Posterior cingulate gyrus (tissue), 11 donors: ENCODE results near the gene VPS35L.
A peak's percentile ranks its signal among the peaks of the same experiment; 100 is the strongest.
"Not testable (repeated sequence)": the region's sequence is repeated elsewhere in the genome, so short reads cannot be mapped to it uniquely, and the experiment has no call there.

ENCODE experiments used
- DNase-seq, 10 donors: peaks; one replicate each; pipeline versions ENCODE4 v3.0.0 to v3.0.0-alpha.2; 2020 to 2021; ENCODE audit warnings: mixed read lengths in 3 of 10
- intact Hi-C: fragments of 100-400 bp; cut with DNase I; formaldehyde crosslinking; loops from one replicate; pipeline ENCODE4 v1.15.1; 2023

Gene VPS35L

DNA sequence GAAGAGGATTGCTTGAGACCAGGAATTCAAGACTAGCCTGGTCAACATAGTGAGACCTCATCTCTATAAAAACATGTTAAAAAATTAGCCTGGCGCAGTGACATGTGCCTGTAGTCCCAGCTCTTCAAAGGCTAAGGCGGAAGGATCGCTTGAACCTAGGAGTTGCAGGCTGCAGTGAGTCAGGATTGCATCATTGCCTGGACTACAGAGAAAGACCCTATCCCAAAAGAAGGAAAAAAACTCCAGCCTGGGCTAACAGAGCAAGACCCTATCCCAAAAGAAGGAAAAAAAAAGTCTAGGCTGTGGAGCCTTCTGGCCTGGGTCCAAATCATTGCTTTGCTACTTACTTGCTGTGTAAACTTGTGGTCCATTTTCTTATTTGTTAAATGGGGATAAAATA lies 26.8 kb upstream of the VPS35L start:
- intact Hi-C loops: no loop called here
- DNase-seq: no peak

DNA sequence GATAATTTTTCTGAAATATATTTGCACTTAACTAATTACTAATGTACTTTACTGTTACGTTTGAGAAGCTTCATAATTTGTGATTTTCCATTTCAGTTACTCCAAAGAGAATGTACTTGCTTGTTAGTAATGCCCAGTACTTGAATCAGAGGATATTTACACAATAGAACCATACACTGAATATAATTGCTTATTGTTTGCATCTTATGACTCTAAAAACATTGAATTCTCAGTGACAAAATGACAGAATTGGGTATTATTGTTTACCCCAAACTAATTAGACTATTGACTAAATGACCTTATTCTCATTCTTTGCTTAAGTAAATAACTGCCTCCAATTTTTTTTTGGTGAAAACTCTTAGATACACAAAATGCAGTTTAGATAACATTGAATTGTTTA lies 22.9 kb upstream of the VPS35L start:
- no peak for DNase-seq
- intact Hi-C loops: no loop called here

DNA sequence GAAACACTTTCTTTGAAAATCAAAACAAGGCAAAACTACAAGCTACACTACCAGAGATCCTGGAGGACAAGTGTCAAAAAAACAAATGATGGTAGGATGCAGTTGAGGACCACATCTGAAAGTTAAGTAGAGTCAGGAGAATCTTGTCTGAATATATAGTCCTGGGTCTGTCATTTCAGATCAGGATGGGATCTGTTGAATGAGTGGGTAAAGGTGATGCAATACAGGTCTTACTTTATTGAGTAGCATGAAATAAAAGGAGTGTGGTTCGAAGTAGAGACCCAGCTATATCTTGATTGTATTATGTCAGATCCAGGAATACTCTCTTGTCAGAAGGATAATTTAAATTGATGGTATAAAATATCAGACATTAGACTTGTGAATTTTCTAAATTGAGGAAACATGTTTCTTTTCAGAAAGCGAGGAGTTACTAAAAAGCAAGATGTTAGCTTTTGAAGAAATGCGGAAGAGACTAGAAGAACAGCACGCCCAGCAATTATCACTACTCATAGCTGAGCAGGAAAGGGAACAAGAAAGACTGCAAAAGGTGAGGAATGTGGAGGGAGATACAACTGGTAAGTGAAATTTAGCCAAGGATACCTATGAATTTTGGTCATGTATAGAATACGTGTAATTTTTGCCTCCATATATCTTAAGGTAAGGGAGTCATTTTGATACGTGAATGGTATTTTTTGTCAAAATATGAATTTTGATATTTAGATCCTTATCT lies 15.1 kb upstream of the VPS35L start:
- intact Hi-C loops: no loop called here
- DNase-seq: no peak

DNA sequence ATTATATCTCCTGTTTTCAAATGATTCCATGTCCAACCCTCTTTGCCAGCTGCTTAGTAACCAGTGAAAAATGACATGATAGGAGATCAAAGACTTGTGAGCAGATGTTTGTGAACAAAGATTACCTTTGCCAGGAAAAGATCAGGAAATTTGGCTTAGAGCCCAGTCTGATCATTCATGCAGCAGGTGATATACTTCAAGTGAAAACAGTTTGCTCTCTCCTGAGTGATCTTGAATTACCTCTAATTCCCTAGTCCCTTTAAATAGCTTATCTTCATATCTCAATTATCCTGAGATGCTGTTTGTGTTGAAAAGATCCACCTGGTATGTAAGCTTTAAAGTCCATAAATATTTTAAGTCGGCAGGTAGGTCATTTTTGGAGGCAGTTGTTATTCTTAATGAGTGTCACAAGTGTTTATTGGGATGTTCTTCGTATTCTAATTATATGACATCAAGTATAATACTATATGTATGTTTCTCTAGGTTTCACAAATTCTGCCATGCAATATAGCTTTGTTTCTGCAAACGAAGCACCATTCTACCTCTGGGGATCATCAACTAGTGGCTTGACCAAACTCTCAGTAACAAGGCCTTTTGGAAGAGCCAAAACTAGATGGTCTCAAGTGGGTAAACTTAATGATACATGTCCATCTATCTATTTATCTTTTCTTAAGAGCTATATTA lies 13.2 kb upstream of the VPS35L start:
- intact Hi-C loops: no loop called here
- DNase-seq: no peak

DNA sequence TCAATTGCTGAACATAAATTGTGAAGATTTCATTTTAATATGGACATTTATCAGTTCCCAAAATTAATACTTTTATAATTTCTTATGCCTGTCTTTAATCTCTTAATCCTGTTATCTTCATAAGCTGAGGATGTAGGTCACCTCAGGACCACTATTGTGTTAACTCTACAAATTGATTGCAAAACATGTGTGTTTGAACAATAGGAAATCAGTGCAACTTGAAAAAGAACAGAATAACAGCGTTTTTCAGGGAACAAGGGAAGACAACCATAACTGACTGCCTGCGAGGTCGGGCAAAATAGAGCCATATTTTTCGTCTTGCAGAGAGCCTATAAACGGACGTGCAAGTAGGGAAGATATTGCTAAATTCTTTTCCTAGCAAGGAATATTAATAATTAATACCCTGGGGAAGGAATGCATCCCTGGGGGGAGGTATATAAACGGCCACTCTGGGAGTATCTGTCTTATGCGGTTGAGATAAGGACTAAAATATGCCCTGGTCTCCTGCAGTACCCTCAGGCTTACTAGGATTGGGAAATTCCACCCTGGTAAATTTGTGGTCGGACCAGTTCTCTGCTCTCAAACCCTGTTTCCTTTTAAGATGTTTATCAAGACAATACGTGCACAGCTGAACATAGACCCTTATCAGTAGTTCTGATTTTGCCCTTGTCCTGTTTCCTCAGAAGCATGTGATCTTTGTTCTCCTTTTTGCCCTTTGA lies 12.1 kb upstream of the VPS35L start:
- intact Hi-C loops: not testable (repeated sequence)

DNA sequence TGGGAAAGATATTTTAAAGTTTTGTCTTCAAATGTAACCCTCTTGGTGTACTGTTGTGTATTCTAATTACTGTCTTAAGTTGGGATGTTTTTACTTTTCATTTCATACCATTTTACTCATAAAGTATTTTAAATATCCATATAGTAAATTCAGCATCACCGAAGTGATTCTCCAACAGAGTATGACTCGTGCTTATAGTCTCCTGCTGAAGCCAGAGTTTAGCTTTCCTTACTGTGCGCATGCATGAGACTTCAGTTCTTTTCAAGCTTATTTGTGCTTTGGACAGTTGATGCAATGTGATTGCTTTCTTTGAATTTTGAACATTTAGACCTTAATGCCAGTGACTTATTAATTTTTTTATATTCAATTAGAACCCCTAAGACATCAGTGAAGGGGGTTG lies 7.4 kb upstream of the VPS35L start:
- intact Hi-C loops: loop anchor here (1.0 kb wide), 1 partner anchor 9 kb away; no protein-coding TSS in a partner anchor
- DNase-seq: no peak

More for the DNA sequence above, 12.1 kb upstream of the VPS35L start:
- not testable (repeated sequence) for DNase-seq

DNA sequence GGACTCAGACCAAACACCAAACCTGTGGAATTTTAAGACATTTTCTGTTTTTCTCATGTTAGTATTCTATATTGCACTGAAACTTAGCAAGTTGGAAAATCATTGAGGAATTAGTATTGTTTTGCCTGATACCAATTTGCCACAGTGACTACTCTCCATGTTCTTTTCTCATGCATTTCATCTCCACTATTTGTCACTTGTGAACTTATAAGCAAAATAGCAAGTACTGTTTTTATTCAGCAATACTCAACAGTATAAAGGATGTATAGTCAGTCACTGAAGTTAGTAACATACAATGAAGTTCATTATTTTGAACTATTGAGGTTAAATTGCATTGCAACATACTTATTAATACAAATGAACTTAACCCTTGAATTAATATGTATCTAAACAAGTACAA lies 5.8 kb upstream of the VPS35L start:
- no peak for DNase-seq
- intact Hi-C loops: no loop called here

DNA sequence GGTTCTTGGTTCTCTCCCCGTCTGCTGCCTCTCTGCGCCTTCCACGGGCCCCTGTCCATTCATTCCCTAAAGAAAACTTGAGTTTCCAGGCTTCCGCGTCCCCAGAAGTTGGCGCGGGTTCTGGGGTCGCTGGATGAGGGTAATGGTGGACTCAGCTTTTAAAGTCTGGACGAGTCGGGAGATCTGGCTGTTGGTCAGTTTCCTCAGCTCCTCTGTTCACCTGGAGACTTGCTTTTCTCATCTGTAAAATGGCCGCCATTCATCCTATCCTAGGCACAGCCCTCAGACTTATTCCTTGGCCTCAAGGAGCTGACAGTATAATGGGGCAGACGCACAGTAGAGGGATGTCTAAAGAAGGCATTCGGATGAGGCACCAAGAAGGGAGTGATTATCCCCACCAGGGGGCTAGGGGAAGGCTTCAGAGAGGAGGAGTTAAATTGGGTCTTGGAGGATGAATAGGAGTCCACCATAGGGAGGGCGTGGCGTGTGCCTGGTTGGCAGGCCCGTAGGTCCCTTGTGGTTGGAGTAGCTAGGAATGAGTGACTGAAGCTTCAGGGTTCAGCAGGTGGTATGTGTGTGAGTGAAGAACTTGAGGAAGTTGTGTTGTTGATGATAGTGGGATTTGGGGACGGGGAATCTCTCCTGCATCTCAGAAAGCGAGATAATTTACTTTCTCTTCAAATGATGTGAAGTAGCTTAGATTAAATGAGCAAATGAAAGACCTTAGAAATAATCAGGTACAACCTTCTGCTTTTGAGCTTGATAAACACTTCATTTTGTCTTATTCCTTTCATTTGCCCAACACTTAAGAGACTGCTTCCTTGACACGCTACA lies 652 bp downstream of the VPS35L start:
- DNase-seq: no peak
- intact Hi-C loops: loop anchor here (1.0 to 5.0 kb wide), 3 partner anchors 32 to 329 kb away; partner anchors contain the start of genes IQCK and KNOP1

DNA sequence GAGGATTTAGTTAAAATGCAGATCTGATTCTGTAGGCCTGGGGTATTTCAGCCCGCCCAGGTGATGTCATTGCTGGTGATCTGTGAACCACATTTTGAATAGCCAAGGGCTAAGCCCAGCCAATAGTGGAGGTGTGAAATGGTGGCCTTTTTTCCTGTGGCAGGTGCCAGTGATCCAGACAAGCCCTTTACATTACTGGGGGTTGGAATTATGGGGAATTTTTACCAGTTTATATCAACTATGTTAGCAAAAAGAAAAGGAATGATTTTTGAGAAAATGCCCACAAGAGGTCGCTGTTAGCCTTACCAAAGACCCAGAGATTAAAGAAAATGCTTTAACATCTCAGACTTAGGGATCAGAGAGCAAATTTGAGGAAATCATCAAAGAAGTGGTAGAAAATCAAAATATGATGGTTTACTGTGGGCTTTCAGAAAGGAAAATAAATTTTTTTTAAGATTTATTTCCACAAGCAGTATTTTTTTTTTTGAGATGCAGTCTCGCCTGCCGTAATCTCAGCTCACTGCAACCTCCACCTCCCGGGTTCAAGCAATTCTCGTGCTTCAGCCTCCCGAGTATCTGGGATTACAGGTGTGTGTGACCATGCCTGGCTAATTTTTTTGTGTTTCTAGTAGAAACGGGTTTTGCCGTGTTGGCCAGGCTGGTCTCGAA lies 3.9 kb downstream of the VPS35L start:
- no peak for DNase-seq
- intact Hi-C loops: loop anchor here (1.0 to 5.0 kb wide), 2 partner anchors 158 to 327 kb away; partner anchors contain the start of genes IQCK and KNOP1

DNA sequence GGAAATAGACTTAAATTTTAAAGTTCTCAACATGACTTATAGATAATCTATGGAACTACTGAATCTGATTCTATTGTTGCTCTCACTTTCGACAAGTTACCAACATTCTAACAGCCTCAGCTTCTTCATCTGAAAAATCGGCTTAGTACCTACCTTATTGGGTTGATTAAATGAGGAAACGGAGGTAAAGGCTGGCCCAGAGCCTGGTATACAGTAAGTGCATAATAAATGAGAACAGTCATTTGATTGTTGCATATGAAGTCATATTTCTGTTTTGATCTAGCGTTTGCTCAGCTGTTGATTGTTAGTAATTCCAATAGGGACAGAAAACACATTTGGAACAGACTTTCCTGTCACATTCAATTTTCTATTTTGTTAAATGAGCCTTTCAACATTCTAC lies 4.6 kb downstream of the VPS35L start:
- DNase-seq: no peak
- intact Hi-C loops: no loop called here

DNA sequence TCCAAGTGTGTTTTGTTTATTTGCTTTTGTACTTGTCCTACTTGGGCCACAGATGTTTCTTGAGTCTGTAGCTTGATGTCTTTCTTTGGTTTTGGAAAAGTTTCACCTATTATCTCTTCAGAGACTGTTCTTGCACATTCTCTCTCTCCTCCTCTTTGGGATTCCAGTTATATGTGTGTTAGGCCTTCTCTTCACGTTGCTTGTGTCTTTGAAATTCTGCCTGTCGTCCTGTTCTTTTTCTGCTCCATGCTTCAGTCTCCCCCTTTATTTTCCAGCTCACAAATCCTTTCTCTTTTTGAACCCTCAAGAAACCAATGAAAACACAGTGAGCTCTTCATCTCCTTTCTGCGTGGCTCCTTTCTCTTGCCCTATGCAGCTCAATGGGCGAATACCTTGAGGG lies 7.9 kb downstream of the VPS35L start:
- intact Hi-C loops: no loop called here
- DNase-seq: no peak

DNA sequence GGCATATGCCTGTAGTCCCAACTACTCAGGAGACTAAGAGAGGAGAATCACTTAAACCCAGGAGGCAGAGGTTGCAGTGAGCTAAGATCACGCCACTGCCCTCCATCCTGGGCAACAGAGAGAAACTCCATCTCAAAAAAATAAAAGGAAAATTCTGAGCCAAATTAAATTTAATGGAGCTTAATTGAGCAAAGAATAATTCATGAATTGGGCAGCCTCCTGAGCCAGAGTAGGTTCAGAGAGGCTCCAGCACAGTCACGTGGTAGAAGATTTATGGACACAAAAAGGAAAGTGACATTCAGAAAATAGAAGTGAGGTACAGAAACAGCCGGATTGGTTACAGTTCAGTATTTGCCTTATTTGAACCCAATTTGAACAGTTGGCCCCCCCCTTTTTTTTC lies 10.9 kb downstream of the VPS35L start:
- DNase-seq: no peak
- intact Hi-C loops: no loop called here

DNA sequence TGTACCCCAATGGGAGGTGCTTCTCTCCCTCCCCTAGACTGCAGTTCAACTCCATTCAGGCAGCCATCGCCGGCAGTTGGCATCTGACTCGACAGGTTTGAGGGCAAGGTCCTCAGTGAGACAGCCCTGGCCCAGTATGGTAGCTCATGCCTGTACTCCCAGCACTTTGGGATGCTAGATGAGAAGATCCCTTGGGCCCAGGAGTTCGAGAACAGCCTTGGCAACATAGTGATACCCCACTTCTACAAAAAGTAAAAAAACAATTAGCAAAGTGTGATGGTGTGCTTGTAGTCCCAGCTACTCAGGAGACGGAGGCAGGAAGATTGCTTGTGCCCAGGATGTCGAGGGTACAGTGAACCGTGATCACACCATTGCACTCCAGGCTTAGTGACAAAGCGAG lies 12.1 kb downstream of the VPS35L start:
- intact Hi-C loops: no loop called here
- DNase-seq: no peak

DNA sequence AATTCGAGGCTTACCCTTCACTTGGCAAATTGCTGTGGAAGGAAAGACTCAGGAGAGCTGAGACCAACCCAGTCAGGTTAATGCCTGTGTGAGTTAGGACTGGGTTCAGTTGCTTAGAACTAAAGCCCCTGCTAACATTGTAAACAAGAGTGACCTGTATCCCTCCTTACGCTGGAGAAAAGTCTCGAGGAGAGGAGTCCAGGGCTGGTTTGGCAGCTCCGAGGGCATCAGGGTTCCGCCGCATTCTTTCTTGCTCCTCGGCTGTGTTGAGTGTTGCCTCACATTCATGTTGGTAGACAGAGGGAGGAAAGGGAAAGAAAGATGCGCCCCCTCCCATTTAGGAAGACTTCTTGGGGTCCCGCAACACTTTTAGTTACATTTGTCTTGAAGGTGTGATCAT lies 18.5 kb downstream of the VPS35L start:
- intact Hi-C loops: no loop called here
- peak in 1 of 10 donors; percentile 45 for DNase-seq

DNA sequence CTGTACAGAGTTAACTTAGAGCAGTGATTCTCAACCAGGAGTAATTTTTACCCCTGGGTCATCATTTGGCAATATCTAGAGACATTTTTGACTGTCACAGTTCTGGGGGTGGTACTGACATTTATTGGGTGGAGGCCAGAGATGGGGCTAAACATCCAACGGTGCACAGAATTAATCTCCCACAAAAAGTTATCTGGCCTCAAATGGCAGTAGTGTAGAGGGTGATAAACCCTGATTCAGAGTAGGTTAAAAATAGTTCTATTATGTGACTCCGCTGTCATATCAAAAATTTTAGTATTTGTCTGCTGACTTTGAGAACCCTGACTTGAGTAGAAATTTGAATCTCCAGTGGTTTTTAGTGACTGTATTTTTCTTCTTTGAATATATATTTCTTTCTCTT lies 19.1 kb downstream of the VPS35L start:
- no peak for DNase-seq
- intact Hi-C loops: no loop called here

DNA sequence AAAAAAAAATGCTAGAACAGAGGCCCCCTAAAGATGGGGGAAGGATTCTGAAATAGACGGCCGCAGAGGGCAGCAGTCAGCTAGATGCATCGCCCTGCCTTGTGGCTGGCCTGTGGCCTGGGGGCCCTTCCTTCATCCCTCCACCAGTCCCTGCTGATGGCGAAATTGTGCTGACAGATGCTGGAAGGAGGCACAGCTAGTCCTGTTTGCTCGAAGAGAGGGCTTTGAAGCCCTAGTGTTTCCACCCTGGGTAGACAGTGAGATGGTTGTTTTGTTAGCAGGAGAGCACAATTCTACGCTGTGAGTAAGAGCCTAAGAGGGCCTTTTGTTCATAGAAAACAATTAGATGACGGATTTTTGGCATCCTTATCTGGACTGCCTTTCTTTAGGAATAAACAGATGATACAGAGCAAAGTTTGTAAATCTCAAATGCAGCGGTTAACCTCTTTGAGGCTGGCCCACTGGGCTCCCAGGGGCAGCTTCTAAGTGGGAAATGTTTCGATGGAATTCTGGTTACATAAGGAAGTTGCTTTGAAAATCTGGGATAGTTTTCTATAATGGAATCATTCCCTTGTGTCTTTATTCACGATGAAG lies 23.0 kb downstream of the VPS35L start:
- intact Hi-C loops: no loop called here
- DNase-seq: peak; percentile 70 to 98 (median 84)

DNA sequence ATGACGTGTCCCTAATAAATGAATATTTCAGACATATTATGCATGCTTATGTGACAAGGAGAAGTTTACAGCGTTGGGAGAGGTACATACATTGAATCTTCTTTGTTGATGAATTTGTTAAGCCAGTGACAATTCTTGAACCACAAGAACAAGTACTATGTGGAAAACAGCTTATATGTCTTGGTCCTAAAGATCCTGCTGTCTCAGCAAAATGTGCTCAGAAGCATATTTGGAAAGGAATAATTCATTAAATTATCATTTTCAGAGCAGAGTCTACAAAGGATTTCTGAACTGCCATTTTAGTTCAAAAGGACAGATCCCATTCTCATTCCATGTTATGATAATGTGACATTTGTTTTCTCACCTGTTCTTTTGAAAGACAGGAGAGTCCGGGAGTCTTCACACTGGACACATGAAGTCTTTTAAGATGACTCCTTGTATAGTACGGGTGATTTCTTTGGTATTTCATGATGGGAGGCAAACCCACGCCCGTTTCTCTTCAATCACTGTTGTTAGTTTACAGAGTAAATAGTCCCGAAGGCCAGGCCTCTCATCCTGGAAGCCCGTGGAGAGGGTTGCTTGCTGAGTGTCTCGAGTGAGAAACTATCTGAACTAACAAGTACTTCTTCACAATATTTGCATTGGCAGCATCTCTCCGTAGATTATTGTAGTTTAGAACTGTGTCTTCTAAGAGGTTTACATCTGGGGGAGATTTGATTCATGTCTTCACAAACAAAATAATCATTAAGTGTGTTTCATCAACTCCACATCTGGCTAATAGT lies 26.7 kb downstream of the VPS35L start:
- intact Hi-C loops: no loop called here
- peak in 1 of 10 donors; percentile 22 for DNase-seq

DNA sequence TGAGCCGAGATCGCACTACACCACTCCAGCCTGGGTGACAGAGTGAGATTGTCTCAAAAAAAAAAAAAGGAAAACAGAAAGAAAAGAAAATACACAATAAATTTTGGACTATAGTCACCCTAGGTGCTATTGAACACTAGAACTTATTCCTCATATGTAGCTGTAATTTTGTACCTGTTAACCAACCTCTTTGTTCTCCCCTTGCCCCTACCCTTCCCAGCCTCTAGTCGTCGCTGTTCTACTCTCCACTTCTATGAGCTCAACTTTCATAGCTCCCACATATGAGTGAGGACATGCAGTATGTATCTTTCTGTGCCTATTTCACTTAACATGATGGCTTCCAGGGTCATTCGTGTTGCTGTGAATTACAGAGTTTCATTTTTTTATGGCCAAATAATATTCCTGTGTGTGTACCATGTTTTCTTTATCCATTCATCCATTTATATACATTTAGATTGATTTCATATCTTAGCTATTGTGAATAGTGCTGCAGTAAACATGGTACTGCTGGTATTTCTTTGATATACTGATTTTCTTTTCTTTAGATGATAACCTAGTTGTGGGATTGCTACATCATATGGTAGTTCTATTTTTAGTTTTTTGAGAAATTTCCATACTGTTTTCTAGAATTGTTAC lies 28.3 kb downstream of the VPS35L start:
- peak in 1 of 10 donors; percentile 55 for DNase-seq
- intact Hi-C loops: no loop called here
